GM21529 (cell line): Measurements from ENCODE around the gene TGM4.

Experiments used
- ATAC-seq: cut with Tn5 transposase; IDR thresholded peaks from one replicate; pipeline ENCODE4 v1.9.1; 2021; ENCODE audit not compliant: unreplicated experiment

Gene TGM4

GRCh38 chr3:44877333-44877732 is 2.9 kb downstream of the TGM4 start:
- no peak for ATAC-seq

GRCh38 chr3:44880284-44880683 is 5.9 kb downstream of the TGM4 start:
- ATAC-seq, result no peak

- ATAC-seq, result no peak
These were observed 9.0 kb downstream of the TGM4 start for GRCh38 chr3:44883213-44883955.

GRCh38 chr3:44883999-44884431 is 9.6 kb downstream of the TGM4 start:
- no peak for ATAC-seq

GRCh38 chr3:44885618-44886017 is 11.2 kb downstream of the TGM4 start:
- ATAC-seq, result no peak

- no peak for ATAC-seq
These were observed 12.2 kb downstream of the TGM4 start for GRCh38 chr3:44886561-44886960.

GRCh38 chr3:44887101-44887500 is 12.7 kb downstream of the TGM4 start:
- no peak for ATAC-seq

GRCh38 chr3:44890258-44890657 is 15.8 kb downstream of the TGM4 start:
- ATAC-seq, result no peak

- ATAC-seq, result no peak
These were observed 16.4 kb downstream of the TGM4 start for GRCh38 chr3:44890852-44891251.

GRCh38 chr3:44892689-44893088 is 18.3 kb downstream of the TGM4 start:
- ATAC-seq, result no peak

GRCh38 chr3:44893097-44893496 is 18.7 kb downstream of the TGM4 start:
- ATAC-seq, result no peak

GRCh38 chr3:44894485-44894884 is 20.1 kb downstream of the TGM4 start:
- ATAC-seq, result no peak

GRCh38 chr3:44896440-44896839 is 22.0 kb downstream of the TGM4 start:
- ATAC-seq, result no peak

GRCh38 chr3:44899683-44900367 is 25.4 kb downstream of the TGM4 start:
- ATAC-seq, result no peak

- ATAC-seq, result no peak
These were observed 28.2 kb downstream of the TGM4 start for GRCh38 chr3:44902628-44903027.

GRCh38 chr3:44903314-44903713 is 28.9 kb downstream of the TGM4 start:
- ATAC-seq, result no peak

GRCh38 chr3:44903751-44904150 is 29.3 kb downstream of the TGM4 start:
- ATAC-seq, result no peak

- ATAC-seq, result no peak
These were observed 31.2 kb downstream of the TGM4 start for GRCh38 chr3:44905446-44906157.

- no peak for ATAC-seq
These were observed 32.6 kb downstream of the TGM4 start for GRCh38 chr3:44906997-44907396.

GRCh38 chr3:44907612-44908011 is 33.2 kb downstream of the TGM4 start:
- no peak for ATAC-seq

GRCh38 chr3:44909063-44909462 is 34.7 kb downstream of the TGM4 start:
- no peak for ATAC-seq

- ATAC-seq, result no peak
These were observed 36.3 kb downstream of the TGM4 start for GRCh38 chr3:44910693-44911092.
